Occipital lobe (tissue), 3 donors: ENCODE measurements around the gene SYNJ2. TPM values are rescaled to one million over a fixed set of nuclear protein-coding genes. Genes with fewer than 3 reads are reported as not detected.

ENCODE experiments used
- DNase-seq: peaks from one replicate; lab custom pipeline; 2025; lab: John Stamatoyannopoulos, UW
- small RNA-seq: library from RNA; depleted of rRNA; stranded (forward); fragments of <200 nt; gene quantifications from one replicate; pipeline ENCODE3, GENCODE V24; 2014
- total RNA-seq: library from RNA; depleted of rRNA; stranded (reverse); fragments of >200 nt; gene quantifications from one replicate; pipeline ENCODE4 v1.2.3, GENCODE V29; 2014

Gene SYNJ2
- total RNA-seq, 1 donor from 2014 or later = 7.2 TPM

GRCh38 chr6:158118886-158119285, 137.2 kb downstream of the SYNJ2 start:
- no peak for DNase-seq

DNA sequence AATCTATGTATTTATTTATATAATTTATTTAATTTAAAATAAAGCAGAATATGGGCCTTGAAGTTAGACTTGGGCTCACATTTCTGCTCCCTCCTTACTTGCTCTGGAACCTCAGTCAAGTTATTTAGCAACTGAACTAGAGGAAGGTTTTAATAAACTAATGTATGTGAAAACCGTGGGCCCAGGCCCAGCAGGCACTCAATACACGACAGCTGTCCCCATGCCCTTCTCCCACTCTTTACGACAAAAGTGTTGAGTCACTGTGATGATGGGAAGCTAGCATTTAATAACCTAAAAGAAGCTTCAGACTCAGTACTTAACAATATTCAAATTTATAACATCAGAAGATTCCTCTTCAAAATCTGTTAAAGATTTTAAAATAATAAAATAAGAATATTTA, 139.7 kb downstream of the SYNJ2 start:
- DNase-seq = no peak

GRCh38 chr6:158122048-158122447, 140.4 kb downstream of the SYNJ2 start:
- DNase-seq = no peak

- DNase-seq = no peak
These were observed 142.6 kb downstream of the SYNJ2 start for GRCh38 chr6:158124288-158124687.

- no peak for DNase-seq
These were observed 143.6 kb downstream of the SYNJ2 start for GRCh38 chr6:158125271-158125670.

DNA sequence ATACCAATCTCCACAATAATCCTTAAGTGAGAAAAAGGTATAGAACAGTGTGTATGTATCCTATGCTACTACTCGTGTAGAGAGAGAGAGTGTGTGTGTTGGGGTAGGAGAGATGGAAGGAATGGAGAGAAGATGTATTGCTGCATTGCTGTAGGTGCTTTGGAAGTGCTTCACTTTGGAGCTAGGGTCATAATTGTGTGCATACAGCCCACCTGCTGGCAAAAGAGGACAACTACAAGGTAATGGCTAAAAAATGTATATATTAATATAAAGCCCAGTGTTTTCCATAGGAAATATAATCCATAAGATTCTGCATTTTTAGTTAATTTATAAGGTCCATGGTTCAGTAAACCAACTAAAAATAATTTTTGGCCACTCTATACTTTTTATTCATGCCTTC, 150.3 kb downstream of the SYNJ2 start:
- no peak for DNase-seq

GRCh38 chr6:158142789-158143188, 161.1 kb downstream of the SYNJ2 start:
- DNase-seq = no peak

- DNase-seq = no peak
These were observed 162.0 kb downstream of the SYNJ2 start for GRCh38 chr6:158143700-158144099.

Small RNAs within 50 kb of the gene (small RNA-seq; reads per million reads assigned to genes)
- not detected for gene RNU6-786P

Other genes starting within 250 kb of the SYNJ2 start
- gene SNX9, start 158.6 kb upstream of the SYNJ2 start, total RNA-seq = 19.2 TPM
- 16.8 TPM for gene SERAC1, start 186.4 kb downstream of the SYNJ2 start, total RNA-seq
- 21.5 TPM for gene GTF2H5, start 186.5 kb downstream of the SYNJ2 start, total RNA-seq